ENCODE results near the gene DSE.

DNA sequence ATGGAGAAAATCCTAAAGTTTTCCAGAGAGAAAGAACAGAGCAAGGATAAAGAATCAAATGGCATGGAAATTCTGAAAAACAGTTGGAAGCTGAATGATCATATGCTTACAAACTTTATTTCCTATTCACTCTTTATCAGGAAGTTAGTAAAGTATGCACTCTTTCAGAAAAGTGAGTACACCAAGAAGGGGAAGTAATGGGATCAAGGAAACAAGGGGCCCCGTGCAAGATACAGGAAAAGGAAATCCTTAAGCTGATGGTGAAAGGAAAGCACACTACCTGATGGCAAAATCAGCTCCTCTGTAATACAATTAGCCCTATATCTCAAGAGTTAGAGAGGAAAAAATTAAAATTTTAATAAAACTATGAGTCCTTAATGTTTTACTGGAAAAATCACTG, 104.4 kb downstream of the DSE start:
- TF ChIP-seq, protein P1, sequence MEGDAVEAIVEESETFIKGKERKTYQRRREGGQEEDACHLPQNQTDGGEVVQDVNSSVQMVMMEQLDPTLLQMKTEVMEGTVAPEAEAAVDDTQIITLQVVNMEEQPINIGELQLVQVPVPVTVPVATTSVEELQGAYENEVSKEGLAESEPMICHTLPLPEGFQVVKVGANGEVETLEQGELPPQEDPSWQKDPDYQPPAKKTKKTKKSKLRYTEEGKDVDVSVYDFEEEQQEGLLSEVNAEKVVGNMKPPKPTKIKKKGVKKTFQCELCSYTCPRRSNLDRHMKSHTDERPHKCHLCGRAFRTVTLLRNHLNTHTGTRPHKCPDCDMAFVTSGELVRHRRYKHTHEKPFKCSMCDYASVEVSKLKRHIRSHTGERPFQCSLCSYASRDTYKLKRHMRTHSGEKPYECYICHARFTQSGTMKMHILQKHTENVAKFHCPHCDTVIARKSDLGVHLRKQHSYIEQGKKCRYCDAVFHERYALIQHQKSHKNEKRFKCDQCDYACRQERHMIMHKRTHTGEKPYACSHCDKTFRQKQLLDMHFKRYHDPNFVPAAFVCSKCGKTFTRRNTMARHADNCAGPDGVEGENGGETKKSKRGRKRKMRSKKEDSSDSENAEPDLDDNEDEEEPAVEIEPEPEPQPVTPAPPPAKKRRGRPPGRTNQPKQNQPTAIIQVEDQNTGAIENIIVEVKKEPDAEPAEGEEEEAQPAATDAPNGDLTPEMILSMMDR (conservative IDR thresholded peaks at IDR 0.05): no peak
- no peak for TF ChIP-seq EZH2 (IDR thresholded peaks at IDR 0.05; ENCODE audit: low read depth)

Data from PC-9 (cell line).